DOHH2 (cell line): Measurements from ENCODE around the gene TCF25.

ENCODE experiments used
- H3F3A ChIP-seq: fragments of 200-600 bp; sonication (generic), shearing (Covaris generic); 2 replicates; pipeline ENCODE4 v1.6.0; 2016; ENCODE audit warnings: antibody characterized with exemption, mild to moderate bottlenecking; ENCODE audit not compliant: control insufficient read depth, insufficient read depth
- H3K27ac ChIP-seq: fragments of 200-600 bp; sonication (generic); 2 replicates; pipeline ENCODE4 v1.5.1; 2014; ENCODE audit warnings: low read depth, mild to moderate bottlenecking, low read length, moderate library complexity
- H3K27me3 ChIP-seq: fragments of 200-600 bp; sonication (generic); 2 replicates; pipeline ENCODE4 v1.6.1; 2014; ENCODE audit warnings: mild to moderate bottlenecking, low read length, mixed read lengths; ENCODE audit not compliant: control insufficient read depth
- H3K36me3 ChIP-seq: fragments of 200-600 bp; sonication (generic); 2 replicates; pipeline ENCODE4 v1.6.1; 2014; ENCODE audit warnings: mild to moderate bottlenecking, low read length, moderate library complexity, mixed read lengths; ENCODE audit not compliant: control insufficient read depth
- H3K4me1 ChIP-seq: fragments of 200-600 bp; sonication (generic); 2 replicates; pipeline ENCODE4 v1.6.1; 2014; ENCODE audit warnings: mild to moderate bottlenecking, low read length, mixed read lengths; ENCODE audit not compliant: control insufficient read depth
- H3K4me2 ChIP-seq: fragments of 200-600 bp; sonication (generic); 2 replicates; pipeline ENCODE4 v1.6.0; 2014; ENCODE audit warnings: mild to moderate bottlenecking, low read length, moderate library complexity
- H3K4me3 ChIP-seq: fragments of 200-600 bp; sonication (generic); 2 replicates; pipeline ENCODE4 v1.5.1; 2014; ENCODE audit warnings: mild to moderate bottlenecking, low read length, mixed read lengths
- H3K79me2 ChIP-seq: fragments of 200-600 bp; sonication (generic); 2 replicates; pipeline ENCODE4 v1.6.1; 2014; ENCODE audit warnings: mild to moderate bottlenecking, low read length, mixed read lengths; ENCODE audit not compliant: control insufficient read depth
- H3K9me2 ChIP-seq: fragments of 200-600 bp; sonication (generic); replicated peaks from 2 replicates; pipeline ENCODE4 v1.6.1; 2014; ENCODE audit warnings: mild to moderate bottlenecking, low read length, mixed read lengths; ENCODE audit not compliant: control insufficient read depth
- H3K9me3 ChIP-seq: fragments of 200-600 bp; sonication (generic); 2 replicates; pipeline ENCODE4 v1.6.1; 2014; ENCODE audit warnings: antibody characterized with exemption, low read length, mixed read lengths; ENCODE audit not compliant: control insufficient read depth, insufficient read depth
- H4K20me1 ChIP-seq: fragments of 200-600 bp; sonication (generic); 2 replicates; pipeline ENCODE4 v1.6.0; 2014; ENCODE audit warnings: low read depth, mild to moderate bottlenecking, antibody characterized with exemption, low read length, moderate library complexity; ENCODE audit not compliant: control insufficient read depth, insufficient read depth
- CTCF ChIP-seq: fragments of 200-600 bp; sonication (generic); IDR thresholded peaks from one replicate; pipeline ENCODE4 v1.5.1; 2014; ENCODE audit warnings: antibody characterized with exemption, mild to moderate bottlenecking, low read depth, low read length; ENCODE audit not compliant: poor library complexity, severe bottlenecking
- EZH2phosphoT487 ChIP-seq: fragments of 200-600 bp; sonication (generic); IDR thresholded peaks from 2 replicates; pipeline ENCODE4 v1.6.1; 2017; ENCODE audit warnings: borderline replicate concordance, mild to moderate bottlenecking, antibody characterized with exemption, low read length, moderate library complexity, mixed read lengths

Gene TCF25

DNA sequence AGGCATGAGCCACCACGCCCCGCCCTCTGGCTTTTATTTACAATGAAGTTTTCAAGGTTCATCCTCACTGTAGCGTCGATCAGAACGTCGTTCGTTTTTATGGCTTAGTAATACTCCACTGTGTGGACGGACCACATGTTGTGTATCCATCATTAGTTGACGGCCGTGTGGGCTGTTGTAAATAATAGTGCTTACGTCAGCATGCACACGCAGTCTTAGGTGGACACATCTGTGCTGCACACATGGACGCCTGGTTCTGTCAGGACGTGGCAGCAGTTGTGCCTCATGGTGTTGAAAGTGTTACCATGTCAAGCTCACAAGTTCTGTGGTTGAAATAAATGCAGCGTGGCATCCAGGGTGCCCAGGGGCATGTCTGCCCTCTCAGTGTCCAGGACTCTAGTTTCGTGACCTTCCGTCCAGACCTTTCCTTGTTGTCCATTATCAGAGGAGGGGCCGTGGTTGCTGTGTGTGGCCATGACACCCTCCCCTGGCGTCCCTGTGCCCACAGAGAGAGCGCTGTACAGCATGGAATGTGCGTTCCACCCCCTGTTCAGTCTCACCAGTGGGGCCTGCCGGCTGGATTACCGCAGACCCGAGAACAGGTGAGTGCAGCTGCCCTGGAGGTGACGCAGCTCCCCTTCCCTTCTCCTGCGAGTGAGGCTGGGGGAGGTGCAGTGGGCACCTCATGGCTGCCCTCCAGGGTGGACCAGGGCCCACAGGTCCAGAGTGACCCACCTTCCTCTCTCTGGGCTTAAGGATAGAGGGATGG is 22.3 kb downstream of the TCF25 start:
- Histone ChIP-seq H3K79me2 (peaks cover 3% of the 10 kb centered on the region; the same call in 1 of the 2 replicates), H3K27me3 (no peaks in the 10 kb centered on the region), H3K4me1 (no peaks in the 10 kb centered on the region), H3F3A (no peaks in the 10 kb centered on the region), H4K20me1 (no peaks in the 10 kb centered on the region), H3K4me3 (no peak overlapping the region), H3K9me2 (no peaks in the 10 kb centered on the region), H3K9me3 (no peaks in the 10 kb centered on the region), H3K27ac (no peak overlapping the region), H3K4me2 (no peak overlapping the region), H3K36me3 (peaks cover 81% of the 10 kb centered on the region)
- TF ChIP-seq EZH2phosphoT487 (no peak), CTCF (no peak)

- Histone ChIP-seq H3K4me2 (no peak overlapping the region), H3K27ac (no peak overlapping the region), H3K9me2 (no peaks in the 10 kb centered on the region), H3K27me3 (no peaks in the 10 kb centered on the region), H4K20me1 (no peaks in the 10 kb centered on the region), H3K4me1 (no peaks in the 10 kb centered on the region), H3K4me3 (no peak overlapping the region), H3F3A (no peaks in the 10 kb centered on the region), H3K79me2 (no peaks in the 10 kb centered on the region), H3K9me3 (no peaks in the 10 kb centered on the region), H3K36me3 (peaks cover 74% of the 10 kb centered on the region)
- TF ChIP-seq EZH2phosphoT487: no peak
- TF ChIP-seq CTCF: no peak
These were observed 23.8 kb downstream of the TCF25 start for GRCh38 chr16:89897204-89897603.

DNA sequence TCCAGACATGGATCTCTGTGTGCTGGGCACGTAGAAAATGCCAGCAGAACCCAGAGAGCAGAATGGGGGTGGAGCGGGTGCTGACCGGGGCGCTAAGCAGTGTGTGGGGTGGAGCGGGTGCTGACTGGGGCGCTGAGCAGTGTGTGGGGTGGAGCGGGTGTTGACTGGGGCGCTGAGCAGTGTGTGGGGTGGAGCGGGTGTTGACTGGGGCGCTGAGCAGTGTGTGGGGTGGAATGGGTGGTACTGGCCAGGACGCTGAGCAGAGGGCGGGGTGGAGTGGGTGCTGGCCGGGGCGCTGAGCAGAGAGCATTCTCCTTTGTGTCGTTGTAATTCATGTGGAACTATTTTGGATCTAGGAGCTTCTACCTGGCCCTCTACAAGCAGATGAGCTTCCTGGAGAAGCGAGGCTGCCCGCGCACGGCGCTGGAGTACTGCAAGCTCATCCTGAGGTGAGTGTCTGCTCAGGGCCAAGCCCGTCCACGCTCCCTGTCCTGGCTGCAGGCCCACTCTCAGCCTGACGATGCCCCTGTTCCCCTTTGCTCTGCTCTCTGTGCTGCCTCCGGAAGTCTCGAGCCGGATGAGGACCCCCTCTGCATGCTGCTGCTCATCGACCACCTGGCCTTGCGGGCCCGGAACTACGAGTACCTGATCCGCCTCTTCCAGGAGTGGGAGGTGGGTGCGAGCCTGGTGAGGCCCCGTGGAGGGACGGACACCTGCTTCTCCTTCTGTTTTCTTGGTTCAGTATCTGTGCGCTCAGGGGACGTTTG is 25.0 kb downstream of the TCF25 start:
- no peak overlapping the region for H3K4me2 ChIP-seq

More for the DNA sequence above, 25.0 kb downstream of the TCF25 start:
- Histone ChIP-seq H3K27me3 (no peaks in the 10 kb centered on the region), H3K4me1 (no peaks in the 10 kb centered on the region), H3F3A (no peaks in the 10 kb centered on the region), H3K79me2 (no peaks in the 10 kb centered on the region), H3K9me2 (no peaks in the 10 kb centered on the region), H3K27ac (no peak overlapping the region), H3K4me3 (no peak overlapping the region), H3K9me3 (no peaks in the 10 kb centered on the region), H4K20me1 (no peaks in the 10 kb centered on the region), H3K36me3 (peaks cover 68% of the 10 kb centered on the region)
- TF ChIP-seq EZH2phosphoT487 (no peak), CTCF (no peak)
